A673 (cell line): ENCODE results near the gene KDM3B. TPM values are rescaled to one million over a fixed set of nuclear protein-coding genes. Genes with fewer than 3 reads are reported as not detected.
A peak's percentile ranks its signal among the peaks of the same experiment; 100 is the strongest.

ENCODE experiments used
- BruUV-seq: library from RNA; stranded (reverse); fragments of 400-500 nt; replicated peaks from 2 replicates; lab custom pipeline; 2021; lab: Mats Ljungman, UMichigan
- CTCF ChIA-PET: fragments of 300-600 bp; sonication (Branson Sonifier 250); formaldehyde crosslinking; loops from one replicate; lab custom pipeline; 2022; ENCODE audit warnings: antibody characterized with exemption; lab: Charles Lee
- POLR2A ChIA-PET: fragments of 300-600 bp; sonication (Branson Sonifier 250); formaldehyde crosslinking; loops from one replicate; lab custom pipeline; 2022; ENCODE audit warnings: antibody characterized with exemption; ENCODE audit not compliant: low non-redundant PET; lab: Charles Lee
- DNase-seq: peaks from one replicate; pipeline ENCODE4 v3.0.0-alpha.2; 2015; ENCODE audit warnings: low spot score
- H3K27ac ChIP-seq: fragments of 200-600 bp; sonication (generic); 2 replicates; pipeline ENCODE4 v1.5.1; 2016; ENCODE audit warnings: mixed run types, low read depth, mild to moderate bottlenecking, mixed read lengths, antibody characterized with exemption, low read length; ENCODE audit not compliant: poor library complexity, severe bottlenecking
- H3K27me3 ChIP-seq: fragments of 200-600 bp; sonication (generic); replicated peaks from 2 replicates; pipeline ENCODE4 v1.6.1; 2017; ENCODE audit warnings: mixed run types, low read depth, mild to moderate bottlenecking, mixed read lengths, antibody characterized with exemption, low read length; ENCODE audit not compliant: insufficient read depth, poor library complexity
- H3K36me3 ChIP-seq: fragments of 200-600 bp; sonication (generic); 2 replicates; pipeline ENCODE4 v1.6.1; 2016; ENCODE audit warnings: mixed run types, mild to moderate bottlenecking, mixed read lengths, antibody characterized with exemption, low read length; ENCODE audit not compliant: insufficient read depth, poor library complexity, severe bottlenecking
- H3K4me1 ChIP-seq: fragments of 200-600 bp; sonication (generic); 2 replicates; pipeline ENCODE4 v1.6.1; 2017; ENCODE audit warnings: mixed run types, mild to moderate bottlenecking, mixed read lengths, antibody characterized with exemption, low read length; ENCODE audit not compliant: insufficient read depth, poor library complexity, severe bottlenecking
- H3K4me3 ChIP-seq: fragments of 200-600 bp; sonication (generic); 2 replicates; pipeline ENCODE4 v1.5.1; 2016; ENCODE audit warnings: low read depth, mixed run types, mild to moderate bottlenecking, mixed read lengths, low read length; ENCODE audit not compliant: poor library complexity, severe bottlenecking
- H3K9me3 ChIP-seq: fragments of 200-600 bp; sonication (generic); 2 replicates; pipeline ENCODE4 v1.6.1; 2016; ENCODE audit warnings: mixed run types, low read depth, mild to moderate bottlenecking, mixed read lengths, antibody characterized with exemption, low read length; ENCODE audit not compliant: poor library complexity, severe bottlenecking
- EZH2 ChIP-seq: fragments of 200-600 bp; sonication (generic); IDR thresholded peaks from 2 replicates; pipeline ENCODE4 v1.6.1; 2017; ENCODE audit warnings: borderline replicate concordance, low read depth, mild to moderate bottlenecking, mixed read lengths, antibody characterized with exemption, low read length; ENCODE audit not compliant: poor library complexity, severe bottlenecking
- intact Hi-C: fragments of 100-400 bp; cut with micrococcal nuclease; formaldehyde crosslinking; loops from one replicate; pipeline ENCODE4 v1.10.0; 2022; ENCODE audit not compliant: unreplicated experiment
- total RNA-seq: library from RNA; stranded (reverse); gene quantifications from 2 replicates; pipeline ENCODE4 v1.2.3, GENCODE V29; 2021
- TF ChIP-seq, protein P1 (sequence below): fragments of 300-800, 200-600 bp; sonication (generic); conservative IDR thresholded peaks from 2 replicates; pipeline ENCODE4 v1.5.1; 2017; ENCODE audit warnings: low read depth, mild to moderate bottlenecking, antibody characterized with exemption, low read length, moderate library complexity, mixed read lengths

The KDM3B gene
- total RNA-seq, 1 experiment from 2014 or later, result 62.1 TPM

DNA sequence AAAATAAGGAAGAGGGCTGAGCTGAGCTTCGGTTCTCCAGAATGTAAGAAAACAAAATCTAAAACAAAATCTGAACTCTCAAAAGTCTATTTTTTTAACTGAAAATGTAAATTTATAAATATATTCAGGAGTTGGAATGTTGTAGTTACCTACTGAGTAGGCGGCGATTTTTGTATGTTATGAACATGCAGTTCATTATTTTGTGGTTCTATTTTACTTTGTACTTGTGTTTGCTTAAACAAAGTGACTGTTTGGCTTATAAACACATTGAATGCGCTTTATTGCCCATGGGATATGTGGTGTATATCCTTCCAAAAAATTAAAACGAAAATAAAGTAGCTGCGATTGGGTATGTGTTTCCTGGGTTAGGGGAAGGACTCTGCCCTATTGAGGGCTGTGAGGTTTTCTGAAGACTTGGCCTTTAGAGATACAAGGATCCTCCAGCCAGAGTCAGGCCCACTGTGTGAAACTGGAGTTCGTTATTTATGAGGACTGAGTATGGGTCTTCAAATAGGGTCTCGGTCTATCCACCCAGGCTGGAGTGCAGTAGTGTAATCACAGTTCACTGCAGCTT lies 116.6 kb downstream of the KDM3B start:
- peaks cover 23% of the 10 kb centered on the region for H3K36me3 ChIP-seq
- CTCF ChIA-PET, result no interaction called here
- BruUV-seq, result no TSS peak
- TF ChIP-seq, protein P1, sequence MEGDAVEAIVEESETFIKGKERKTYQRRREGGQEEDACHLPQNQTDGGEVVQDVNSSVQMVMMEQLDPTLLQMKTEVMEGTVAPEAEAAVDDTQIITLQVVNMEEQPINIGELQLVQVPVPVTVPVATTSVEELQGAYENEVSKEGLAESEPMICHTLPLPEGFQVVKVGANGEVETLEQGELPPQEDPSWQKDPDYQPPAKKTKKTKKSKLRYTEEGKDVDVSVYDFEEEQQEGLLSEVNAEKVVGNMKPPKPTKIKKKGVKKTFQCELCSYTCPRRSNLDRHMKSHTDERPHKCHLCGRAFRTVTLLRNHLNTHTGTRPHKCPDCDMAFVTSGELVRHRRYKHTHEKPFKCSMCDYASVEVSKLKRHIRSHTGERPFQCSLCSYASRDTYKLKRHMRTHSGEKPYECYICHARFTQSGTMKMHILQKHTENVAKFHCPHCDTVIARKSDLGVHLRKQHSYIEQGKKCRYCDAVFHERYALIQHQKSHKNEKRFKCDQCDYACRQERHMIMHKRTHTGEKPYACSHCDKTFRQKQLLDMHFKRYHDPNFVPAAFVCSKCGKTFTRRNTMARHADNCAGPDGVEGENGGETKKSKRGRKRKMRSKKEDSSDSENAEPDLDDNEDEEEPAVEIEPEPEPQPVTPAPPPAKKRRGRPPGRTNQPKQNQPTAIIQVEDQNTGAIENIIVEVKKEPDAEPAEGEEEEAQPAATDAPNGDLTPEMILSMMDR, result no peak
- TF ChIP-seq EZH2, result no peak
- no peaks in the 10 kb centered on the region for H3K27me3 ChIP-seq
- peak overlapping the region; percentile 86 for H3K4me3 ChIP-seq
- H3K27ac ChIP-seq, result no peak overlapping the region
- intact Hi-C loops, result loop anchor here (10.0 kb wide), 1 partner anchor 806 kb away; no protein-coding TSS in a partner anchor
- peaks cover 7% of the 10 kb centered on the region for H3K4me1 ChIP-seq
- POLR2A ChIA-PET, result interaction anchor here (0.8 to 0.9 kb wide), 2 partner anchors 19 to 145 kb away, joined by 3 read pairs; no protein-coding TSS in a partner anchor
- H3K9me3 ChIP-seq, result no peaks in the 10 kb centered on the region
- DNase-seq, result peak; percentile 42

DNA sequence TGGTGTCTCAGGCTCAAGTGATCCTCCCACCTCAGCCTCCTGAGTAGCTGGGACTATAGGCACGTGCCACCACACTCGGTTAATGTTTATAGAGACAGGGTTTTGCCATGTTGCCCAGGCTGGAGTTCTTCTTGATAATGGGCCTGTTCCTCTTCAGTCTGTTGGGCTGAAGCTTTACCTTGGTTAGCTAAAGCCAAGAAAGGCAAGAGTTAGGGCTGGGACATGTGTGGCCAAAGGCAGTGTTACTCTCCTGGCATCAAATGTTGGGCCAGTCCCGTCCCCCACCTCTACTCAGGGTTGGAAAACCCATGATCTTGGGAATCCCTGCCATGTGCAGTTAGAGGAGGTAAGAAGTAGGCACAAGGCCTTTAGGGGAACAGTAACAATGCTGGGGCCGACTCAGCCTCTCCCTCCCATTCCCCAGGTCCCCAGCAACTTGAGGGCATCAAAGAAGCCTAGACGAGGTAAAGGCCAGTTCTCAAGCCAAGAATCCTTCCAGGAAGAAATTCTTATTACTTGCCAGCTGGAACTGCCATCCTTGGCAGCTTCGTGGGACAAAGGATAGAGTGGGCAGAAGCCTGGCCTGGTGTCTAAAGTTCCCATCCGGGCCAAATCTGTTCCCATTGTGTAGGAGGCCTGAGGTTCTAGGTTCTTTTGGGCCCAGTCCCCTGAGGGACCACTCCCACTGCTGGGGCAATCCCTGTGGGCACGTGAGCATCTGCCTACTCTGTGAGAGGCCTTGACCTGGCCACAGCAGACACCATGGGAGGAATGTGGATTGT lies 117.2 kb downstream of the KDM3B start:
- no TSS peak for BruUV-seq
- Histone ChIP-seq H3K9me3 (no peaks in the 10 kb centered on the region), H3K4me1 (peaks cover 7% of the 10 kb centered on the region), H3K27me3 (no peaks in the 10 kb centered on the region), H3K36me3 (peaks cover 23% of the 10 kb centered on the region), H3K27ac (no peak overlapping the region), H3K4me3 (no peak overlapping the region)
- no peak for TF ChIP-seq EZH2
- TF ChIP-seq, protein P1, result no peak
- POLR2A ChIA-PET, result interaction anchor here (0.6 to 0.9 kb wide), 3 partner anchors 13 to 145 kb away, joined by 3 read pairs; no protein-coding TSS in a partner anchor
- CTCF ChIA-PET, result no interaction called here
- DNase-seq, result peak; percentile 61
- intact Hi-C loops, result loop anchor here (10.0 kb wide), 1 partner anchor 805 kb away; no protein-coding TSS in a partner anchor

DNA sequence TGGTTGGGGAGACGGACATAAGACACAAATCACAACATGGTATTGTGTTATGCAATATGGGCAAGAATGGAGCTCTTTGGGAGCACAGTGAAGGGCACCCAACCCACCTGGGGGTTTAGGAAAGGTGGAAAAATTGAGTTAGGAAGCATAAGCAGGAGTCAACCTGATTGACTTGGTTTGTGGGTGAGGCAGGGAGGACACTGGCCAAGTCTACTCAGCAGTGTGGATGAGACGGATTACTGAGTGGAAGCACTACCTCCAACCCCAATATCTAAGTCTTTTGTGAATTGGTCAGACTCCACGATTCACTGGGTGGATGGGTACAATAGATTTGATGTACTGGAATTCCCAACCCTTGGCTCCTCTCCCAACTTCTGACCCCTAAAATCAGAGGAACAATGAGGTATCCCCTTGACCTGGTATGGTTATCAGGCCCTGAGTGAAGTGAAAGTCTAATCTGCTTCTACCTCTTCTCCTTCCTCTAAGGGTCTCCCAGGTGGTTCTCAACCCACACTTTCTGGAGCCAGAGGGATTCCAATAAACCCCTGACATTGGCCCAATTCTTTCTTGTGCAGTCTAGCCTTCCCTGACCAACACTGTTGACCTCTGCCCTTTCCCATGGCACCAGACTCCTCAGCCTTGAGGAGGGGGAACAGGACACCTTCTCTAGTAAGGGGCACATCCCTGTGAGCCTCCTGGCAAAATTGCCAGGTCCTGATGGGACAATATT lies 118.0 kb downstream of the KDM3B start:
- no peaks in the 10 kb centered on the region for H3K27me3 ChIP-seq
- CTCF ChIA-PET, result no interaction called here
- H3K4me1 ChIP-seq, result peaks cover 7% of the 10 kb centered on the region
- no peak overlapping the region for H3K27ac ChIP-seq
- POLR2A ChIA-PET, result interaction anchor here (0.6 kb wide), 1 partner anchor 12 kb away, joined by 3 read pairs; no protein-coding TSS in a partner anchor
- TF ChIP-seq EZH2, result no peak
- TF ChIP-seq, protein P1, result no peak
- peak; percentile 50 for DNase-seq
- peaks cover 23% of the 10 kb centered on the region for H3K36me3 ChIP-seq
- no peak overlapping the region for H3K4me3 ChIP-seq
- no TSS peak for BruUV-seq
- intact Hi-C loops, result no loop called here
- no peaks in the 10 kb centered on the region for H3K9me3 ChIP-seq
